D341Med (cell line): ENCODE results near the gene CDC42EP4.
"Not testable (repeated sequence)": the region's sequence is repeated elsewhere in the genome, so short reads cannot be mapped to it uniquely, and the experiment has no call there.

Source experiments
- DNase-seq: peaks from one replicate; pipeline ENCODE4 v3.0.0; 2012; ENCODE audit warnings: low spot score

Gene CDC42EP4

DNA sequence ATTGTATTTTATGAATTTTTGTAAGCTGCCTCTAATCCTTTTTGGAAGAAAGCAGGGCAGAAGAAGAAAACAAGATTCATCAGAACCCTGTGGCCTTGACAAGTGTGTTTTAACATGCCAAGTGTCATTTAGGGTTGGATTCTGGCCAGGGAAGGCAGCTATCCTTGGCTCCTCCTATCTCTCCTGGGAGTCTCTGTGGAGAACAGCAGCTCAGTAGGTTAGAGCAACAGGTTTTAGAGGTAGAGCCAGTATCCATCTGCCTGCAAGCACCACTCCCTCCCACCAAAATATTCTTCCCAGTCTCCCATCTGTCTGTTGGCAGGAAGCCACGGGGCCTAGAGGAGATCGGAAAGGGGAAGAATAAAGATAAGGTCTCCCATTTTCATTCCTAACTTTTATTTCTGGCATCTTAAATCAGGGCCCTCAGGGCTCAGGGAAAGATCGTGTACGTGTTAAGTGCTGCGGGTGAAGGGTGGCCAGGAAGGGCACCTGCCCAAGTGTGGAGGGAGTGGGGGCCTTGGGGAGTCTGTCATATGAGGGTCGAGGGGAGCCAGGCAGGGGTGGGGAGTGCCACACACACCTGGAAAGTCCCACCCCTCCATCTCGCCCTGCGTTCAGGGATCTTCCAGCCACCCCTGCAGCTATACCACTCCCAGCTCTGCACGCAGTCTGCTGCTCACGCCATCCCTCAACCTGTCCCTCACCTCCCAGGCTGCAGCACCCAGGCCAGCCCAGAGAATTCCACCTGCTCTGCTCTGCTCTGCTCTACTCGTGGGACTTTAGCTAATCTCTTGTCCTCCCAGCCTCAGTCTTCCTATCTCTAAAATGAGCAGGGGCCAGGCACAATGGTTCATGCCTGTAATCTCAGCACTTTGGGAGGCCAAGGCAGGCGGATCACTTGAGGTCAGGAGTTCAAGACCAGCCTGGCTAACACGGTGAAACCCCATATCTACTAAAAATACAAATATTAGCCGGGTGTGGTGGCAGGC lies 33.0 kb downstream of the CDC42EP4 start:
- peak; percentile 89 for DNase-seq

DNA sequence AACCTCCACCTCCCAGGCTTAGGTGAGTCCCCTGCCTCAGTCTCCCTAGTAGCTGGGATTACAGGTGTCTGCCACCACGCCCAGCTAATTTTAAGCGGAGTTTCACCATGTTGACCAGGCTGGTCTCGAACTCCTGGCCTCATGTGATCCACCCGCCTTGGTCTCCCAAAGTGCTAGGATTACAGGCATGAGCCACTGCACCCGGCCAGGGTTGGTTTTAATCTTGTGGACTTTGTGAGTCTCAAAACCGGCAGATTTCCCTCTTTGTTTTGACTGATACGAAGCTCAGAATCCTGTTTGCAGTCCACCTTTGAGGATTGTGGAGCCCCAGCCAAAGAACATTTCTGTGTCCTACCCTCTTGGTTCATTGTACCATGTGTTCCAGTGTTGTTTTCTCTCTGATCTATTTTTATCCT lies 33.7 kb downstream of the CDC42EP4 start:
- DNase-seq, result no peak

DNA sequence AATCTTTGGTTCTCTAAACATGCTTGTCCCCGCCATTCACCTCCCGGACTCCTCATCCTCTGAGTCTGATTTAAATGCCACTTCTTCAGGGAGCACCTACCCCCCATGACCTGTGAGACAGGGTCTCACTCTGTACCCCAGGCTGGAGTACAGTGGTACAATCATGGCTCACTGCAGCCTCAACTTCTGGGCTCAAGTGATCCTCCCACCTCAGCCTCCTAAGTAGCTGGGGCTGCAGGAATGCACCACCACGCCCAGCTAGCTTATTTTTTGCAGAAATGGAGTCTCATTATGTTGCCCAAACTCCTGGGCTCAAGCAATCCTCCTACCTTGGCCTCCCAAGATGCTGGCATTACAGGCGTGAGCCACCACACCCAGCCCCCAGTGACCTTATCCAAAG lies 37.3 kb downstream of the CDC42EP4 start:
- DNase-seq, result no peak

DNA sequence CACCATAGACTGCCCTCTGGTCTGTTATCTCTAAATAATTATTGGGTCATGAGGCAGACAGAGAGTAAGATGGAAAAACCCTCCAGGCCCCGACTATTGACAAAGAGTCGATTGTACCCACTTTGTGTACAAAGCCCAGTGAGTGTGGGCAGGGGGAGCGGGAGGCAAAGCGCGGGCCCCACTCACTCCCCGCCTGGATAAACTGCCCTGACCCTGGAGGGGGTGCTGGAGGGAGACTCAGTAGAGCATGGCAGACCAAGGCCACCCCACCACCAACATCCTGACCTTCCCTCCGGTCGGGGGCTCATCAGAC lies 38.9 kb downstream of the CDC42EP4 start:
- peak; percentile 40 for DNase-seq

DNA sequence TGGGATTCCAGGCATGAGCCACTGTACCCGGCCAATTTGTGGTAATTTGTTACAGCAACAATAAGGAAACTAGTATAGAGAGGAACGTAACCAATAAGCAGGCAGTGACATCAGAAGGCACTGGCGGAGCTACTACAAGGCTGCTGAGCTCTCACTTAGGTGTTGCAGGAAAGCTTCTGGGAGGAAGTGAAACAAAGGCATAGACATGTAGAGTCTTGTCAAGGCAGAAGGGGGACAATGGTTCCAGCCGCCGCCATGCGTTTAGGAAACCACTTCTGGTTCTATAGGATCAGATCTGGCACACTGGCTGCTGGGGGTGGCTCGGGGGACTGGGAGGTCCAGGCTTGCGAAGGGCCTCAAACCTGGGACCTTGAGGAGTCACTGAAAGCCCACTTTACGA lies 40.7 kb downstream of the CDC42EP4 start:
- DNase-seq, result no peak

DNA sequence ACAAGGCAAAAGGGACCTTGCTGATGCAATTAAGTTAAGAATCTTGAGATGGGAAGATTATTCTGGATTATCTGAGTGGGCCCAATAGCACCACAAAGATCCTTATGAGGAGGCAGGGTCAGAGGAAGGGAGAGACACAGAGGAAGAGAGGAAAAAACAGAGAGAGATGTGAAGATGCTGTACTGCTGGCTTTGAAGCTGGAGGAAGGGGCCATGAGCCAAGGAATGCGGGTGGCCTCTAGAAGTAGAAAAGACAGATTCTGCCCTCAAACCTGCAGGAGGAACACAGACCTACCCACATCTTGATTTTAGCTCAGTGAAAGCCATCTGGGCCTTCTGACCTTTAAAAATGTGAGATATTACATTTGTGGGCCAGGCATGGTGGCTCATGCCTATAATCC lies 42.0 kb downstream of the CDC42EP4 start:
- DNase-seq, result no peak

DNA sequence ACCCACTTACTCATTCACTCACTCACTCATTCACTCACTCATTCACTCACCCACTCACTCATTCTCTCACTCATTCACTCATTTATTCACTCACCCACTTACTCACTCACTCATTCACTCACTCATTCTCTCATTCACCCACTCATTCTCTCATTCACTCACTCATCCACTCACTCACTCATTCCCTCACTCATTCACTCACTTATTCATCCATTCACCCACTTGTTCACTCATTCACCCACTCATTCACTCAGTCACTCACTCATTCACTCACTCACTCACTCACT lies 42.5 kb downstream of the CDC42EP4 start:
- no peak for DNase-seq

DNA sequence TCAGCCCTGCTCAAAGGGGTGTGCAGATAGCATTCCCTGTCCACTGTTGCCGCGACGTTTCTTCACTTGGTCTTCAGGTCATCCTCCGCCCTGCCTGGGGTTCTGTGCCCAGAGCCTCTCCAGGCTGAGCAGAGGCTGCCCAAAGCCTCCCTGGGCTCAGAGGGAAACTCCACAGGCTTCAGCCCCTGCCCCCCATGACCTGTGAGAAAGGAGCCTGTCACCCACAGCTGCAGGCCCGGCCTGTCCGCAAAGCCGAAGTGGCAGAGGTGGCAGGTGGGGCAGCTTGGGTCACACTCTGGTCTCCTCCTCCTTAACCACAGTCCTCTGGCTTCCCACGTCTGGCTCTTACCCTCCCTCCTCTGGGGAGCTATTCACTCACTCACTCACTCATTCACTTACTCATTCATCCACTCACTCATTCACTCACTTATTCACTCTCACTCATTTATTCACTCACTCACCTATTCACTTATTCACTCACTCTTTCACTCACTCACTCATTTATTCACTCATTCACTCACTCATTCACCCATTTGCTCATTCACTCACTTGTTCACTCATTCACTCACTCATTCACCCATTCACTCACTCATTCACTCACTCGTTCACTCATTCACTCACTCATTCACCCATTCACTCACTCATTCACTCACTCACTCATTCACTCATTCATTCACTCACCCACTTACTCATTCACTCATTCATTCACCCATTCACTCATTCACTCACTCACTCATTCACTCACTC lies 43.0 kb downstream of the CDC42EP4 start:
- peak; percentile 58 for DNase-seq

DNA sequence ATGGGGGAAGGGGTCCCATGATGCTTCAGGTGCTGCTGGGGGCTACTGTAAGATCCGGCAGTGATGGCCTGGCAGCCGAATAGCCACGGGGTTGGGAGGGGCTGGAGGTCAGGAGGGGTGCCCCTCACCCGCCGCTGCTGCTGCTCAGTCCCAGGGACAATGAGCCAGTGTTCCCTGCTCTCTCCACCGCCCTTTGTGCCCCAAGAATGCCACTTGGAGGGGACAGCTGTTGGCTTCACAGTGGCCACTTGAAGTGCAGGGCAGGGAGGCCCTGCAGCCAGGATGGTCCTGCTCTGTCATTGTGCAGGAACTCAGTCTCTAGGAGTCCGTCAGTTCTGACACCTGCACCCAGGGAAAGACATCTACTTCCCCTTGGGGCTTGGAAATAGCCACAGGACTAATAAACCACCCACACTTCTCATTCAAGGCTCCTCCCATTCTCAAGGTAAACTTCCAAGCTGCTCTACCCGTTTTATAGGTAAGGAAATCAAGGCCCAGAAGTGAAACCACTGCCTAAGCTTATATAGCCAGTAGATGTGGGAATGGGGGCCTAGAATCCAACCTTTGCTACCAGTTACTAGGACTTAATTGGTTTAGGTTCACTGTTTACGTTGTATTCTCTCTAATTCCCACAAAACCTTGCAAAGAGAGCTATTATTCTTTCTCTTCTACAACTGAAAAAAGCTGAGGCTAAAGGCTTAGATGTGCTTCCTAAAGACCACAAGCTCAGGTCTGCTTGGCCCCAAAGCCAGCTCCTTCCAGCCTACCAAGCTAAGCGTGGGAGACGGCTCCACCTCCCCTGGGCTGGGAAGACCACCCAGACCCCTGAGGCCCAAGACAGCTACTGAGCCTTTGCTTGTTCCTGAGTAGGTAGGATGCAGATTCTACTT lies 43.9 kb downstream of the CDC42EP4 start:
- no peak for DNase-seq

DNA sequence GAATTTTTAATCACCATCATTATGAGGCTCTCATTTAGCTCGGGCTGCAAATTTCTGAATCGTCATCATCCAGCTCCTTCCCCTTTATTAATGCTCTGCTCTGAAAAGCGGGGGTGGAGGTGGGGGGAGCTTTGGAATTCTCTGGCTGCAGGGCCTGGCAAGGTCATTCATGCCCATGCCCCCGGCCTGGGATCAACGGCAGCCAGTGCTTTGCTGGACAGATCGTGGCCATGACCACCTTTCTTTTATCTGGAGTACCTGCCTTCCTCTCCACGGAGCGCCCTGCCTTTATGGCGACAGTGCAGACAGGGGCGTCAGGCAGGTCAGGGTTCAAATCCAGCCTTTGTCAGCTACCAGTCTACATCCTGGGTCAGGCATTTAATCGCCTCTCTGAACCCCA lies 45.0 kb downstream of the CDC42EP4 start:
- no peak for DNase-seq

DNA sequence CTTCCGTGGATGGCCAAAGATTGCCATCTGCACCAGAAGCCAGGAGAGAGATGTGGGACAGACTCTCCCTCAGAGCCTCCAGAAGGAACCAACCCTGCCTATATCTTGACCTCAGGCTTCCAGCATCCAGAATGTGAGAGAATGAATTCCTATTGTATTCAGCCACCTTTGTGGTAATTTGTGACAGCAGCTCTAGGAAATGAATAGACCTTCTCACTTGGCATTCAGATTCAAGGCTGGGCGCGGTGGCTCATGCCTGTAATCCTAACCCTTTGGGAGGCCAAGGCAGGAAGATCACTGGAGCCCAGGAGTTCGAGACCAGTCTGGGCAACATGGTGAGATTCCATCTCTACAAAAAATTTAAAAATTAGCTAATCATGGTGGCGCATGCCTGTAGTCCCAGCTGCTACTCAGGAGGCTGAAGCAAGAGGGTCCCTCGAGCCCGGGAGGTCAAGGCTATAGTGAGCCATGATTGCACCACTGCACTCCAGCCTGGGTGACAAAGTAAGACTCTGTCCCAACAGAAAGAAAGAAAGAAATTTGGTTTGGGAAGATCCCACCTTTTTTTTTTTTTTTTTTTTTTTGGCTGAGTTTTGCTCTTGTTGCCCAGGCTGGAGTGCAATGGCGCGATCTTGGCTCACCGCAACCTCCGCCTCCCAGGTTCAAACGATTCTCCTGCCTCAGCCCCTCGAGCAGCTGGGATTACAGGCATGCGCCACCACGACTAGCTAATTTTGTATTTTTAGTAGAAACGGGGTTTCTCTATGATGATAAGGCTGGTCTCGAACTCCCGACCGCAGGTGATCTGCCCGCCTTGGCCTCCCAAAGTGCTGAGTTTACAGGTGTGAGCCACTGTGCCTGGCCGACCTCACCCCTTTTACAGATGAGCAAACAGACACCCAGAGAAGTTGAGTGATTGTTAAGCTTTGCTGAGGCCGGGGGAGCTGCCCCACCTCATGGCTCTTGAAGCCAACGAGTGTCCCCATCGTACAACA lies 45.9 kb downstream of the CDC42EP4 start:
- no peak for DNase-seq

DNA sequence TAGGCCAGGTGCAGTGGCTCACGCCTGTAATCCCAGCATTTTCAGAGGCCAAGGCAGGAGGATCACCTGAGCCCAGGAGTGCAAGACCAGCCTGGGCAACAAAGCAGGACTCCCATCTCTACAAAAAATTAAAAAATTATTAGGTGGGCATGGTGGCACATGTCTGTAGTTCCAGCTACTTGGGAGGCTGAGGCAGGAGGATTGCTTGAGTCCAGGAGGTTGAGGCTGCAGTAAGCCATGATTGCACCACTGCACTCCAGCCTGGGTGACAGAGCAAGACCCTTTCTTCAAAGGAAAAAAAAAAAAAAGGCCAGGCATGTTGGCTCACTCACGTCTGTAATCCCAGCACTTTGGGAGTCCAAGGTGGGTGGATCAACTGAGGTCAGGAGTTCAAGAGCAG lies 47.4 kb downstream of the CDC42EP4 start:
- DNase-seq, result not testable (repeated sequence)

DNA sequence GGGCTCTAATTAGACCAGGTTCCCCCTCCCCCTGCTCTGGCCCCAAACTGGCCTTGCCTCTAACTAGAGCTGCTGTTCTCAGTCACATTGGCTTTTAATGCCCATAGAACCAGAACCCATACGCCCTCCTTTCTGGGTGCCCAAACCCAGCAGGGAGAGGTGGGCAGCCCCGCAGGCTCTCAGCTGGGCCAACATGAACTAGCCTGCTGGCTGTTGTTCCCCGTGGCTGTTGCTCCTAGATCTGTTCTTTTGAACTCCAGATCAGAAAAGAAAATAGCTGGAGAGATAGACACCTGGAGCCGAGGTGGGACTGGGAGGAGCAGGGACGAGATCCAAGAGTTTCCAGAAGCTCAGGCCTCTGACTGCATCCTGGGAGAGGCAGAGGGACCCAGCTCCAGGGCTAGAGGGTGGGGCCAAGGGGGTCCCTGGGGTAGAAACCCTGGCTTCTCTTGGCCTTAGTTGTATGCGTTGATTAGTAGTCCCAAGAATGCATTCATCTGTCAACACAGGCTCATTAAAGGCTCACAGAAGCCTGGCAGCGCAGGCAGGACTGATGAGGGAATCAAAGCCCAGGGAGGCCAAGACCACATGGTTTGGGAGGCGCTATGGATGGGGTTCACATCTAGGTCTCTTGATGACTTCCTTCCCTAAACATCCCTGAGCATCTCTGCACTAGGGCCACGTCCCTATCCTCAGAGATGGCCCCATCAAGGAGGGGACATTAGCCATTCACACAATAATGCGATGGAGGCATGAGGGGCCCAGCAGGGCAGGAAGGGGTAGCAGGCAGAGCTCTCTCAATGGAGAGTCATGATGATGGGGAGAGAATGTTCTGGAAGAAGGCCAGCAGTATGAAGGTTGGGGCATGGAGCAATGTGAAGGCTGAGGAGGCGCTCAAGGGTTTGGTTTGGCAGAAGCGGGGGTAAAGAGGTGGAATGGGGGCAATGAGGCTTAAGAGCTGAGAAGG lies 48.8 kb downstream of the CDC42EP4 start:
- peak; percentile 63 for DNase-seq

DNA sequence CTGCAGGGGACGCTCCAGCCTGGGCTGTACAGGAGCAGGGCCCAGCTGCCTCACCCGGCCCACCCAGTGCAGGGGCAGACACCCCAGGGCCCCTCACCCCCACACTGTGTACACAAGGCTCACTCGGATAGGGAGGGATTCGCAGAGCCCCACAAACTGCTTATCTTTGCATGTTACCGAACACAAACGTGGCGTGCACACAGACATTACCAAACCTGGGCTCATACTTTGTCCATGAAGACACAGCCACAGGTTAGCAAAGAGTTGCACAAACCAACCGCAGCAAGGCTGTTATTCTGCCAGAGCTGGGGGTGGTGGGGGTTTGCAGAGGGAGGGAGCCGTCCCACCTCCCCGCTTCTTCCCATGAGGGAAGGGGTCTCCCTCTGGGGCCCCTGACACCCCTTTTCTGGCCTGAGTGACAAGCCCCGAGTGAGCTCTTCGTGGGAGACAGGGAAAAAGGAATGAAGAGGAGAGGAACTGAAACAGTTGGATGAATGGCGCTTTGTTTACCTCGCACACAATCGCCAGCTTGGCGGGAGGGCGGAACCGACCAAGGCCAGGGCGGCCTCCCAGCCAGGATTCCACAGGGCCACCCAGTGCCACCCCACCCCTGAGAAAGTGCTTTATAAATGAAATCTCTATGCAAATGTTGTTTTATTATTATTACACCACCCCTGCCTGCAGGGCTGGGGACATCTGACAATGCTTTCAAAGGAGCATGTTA lies 49.7 kb downstream of the CDC42EP4 start:
- no peak for DNase-seq

DNA sequence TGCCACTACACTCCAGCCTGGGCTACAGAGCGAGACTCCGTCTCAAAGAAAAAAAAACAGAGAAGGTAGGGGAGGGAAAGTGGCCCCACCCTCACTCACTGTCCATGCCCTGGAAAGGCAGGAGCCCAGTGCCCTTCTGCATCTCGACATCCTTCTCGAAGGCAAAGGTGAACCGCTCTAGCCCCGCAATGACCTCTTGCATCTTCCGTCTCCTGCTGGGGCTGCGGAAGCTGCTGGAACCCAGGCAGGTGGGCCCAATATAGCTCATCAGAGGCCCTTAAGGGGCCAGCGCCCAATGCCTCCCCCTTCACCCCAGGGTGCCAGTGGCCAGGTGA lies 50.2 kb downstream of the CDC42EP4 start, which contains the start of gene CPSF4L:
TSS of gene CPSF4L (minus strand) at position 264 of the 335 bp plus-strand sequence. CDS start at position 202, 62 bp downstream.
- DNase-seq, result no peak

DNA sequence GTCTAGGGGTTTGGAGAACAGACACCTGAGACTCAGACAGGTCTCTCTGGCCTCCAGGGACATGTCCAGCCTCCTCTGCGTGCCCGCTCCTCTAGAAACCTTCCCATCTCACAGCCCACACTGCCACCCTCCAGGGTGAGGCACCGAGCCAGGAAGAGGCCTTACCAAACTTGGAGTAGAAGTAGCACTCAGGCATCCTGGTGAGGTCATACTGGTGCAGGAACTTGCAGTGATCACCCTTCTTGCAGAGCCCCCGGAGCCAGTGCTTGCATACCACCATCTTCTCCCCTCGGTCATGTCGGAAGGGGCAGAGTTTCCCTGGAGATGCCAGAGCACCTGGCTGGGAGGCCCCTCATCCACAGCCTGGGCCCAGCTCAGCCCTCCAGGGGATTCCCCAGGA lies 54.3 kb downstream of the CDC42EP4 start:
- no peak for DNase-seq

DNA sequence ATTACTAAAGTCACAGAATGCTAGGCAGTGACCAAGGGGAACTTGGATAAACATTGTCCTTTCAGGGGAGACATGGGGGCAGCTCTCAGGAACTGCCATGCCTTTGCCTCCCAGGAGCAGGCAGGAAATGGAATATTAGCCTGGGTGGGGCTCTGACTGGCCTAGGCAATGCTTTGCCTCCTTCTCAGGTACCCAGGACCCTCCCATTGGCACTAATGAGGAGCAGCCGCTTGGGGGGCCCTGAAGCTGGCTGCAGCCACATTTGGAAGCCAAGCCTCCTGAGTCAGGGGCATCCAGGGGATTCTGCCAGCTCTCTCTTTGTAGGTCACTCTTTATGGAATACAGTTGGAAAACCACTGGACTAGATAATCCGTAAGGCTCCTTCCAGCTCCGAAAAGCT lies 55.6 kb downstream of the CDC42EP4 start:
- no peak for DNase-seq

DNA sequence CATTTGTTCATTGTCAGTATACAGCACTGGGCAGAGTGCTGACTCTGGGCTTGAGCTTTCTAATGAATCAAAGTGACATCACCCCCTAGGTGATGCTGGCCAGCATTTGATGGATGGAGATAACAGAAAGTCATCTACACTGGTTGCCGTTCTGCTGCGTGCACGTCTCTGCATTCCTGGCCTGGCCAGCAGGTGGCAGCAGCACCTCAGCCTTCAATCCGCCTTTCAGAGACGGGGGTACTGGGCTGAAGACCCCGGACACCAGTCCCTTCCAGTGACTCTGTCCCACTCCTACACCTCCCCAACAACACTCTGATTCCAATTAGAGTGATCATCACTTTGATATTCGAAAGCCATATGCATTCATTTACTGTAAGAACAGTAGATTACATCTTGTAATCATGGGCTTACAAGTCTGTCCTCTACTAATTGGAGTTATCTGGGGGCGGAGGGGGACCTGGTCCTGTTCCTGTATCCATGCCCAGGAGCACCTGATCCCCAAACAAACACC lies 56.1 kb downstream of the CDC42EP4 start:
- DNase-seq, result peak; percentile 89

DNA sequence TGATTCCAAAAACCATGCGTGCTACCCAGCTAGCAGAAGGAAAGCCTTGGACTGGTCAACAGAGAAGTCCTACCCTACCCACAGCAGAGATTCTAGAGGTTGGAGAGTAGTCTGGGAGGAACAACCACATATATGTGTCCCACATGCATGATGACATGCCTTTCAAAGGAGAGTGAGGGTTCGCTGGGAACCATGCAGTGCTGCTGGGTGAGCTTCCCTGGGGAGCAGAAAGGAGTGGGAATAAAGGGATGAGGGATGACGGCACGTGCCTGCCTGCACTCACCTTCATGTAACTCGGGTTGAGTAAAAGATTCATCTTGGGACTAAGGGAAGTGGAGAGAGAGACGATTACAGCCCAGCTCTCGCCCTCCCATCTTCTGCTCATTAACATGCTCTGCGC lies 59.9 kb downstream of the CDC42EP4 start:
- no peak for DNase-seq
